GM23248 (cell line): ENCODE results near the gene ATP6AP2.

Experiments
- EZH2 ChIP-seq: fragments of 200-600 bp; sonication (generic); IDR thresholded peaks from 2 replicates; pipeline ENCODE4 v1.6.1; 2018; ENCODE audit warnings: antibody characterized with exemption, mild to moderate bottlenecking; ENCODE audit not compliant: insufficient read depth, poor library complexity, severe bottlenecking
- EZH2phosphoT487 ChIP-seq: fragments of 200-600 bp; sonication (generic); IDR thresholded peaks from 2 replicates; pipeline ENCODE4 v1.6.1; 2018; ENCODE audit warnings: antibody characterized with exemption, moderate library complexity, mild to moderate bottlenecking, low read depth; ENCODE audit not compliant: insufficient read depth

DNA sequence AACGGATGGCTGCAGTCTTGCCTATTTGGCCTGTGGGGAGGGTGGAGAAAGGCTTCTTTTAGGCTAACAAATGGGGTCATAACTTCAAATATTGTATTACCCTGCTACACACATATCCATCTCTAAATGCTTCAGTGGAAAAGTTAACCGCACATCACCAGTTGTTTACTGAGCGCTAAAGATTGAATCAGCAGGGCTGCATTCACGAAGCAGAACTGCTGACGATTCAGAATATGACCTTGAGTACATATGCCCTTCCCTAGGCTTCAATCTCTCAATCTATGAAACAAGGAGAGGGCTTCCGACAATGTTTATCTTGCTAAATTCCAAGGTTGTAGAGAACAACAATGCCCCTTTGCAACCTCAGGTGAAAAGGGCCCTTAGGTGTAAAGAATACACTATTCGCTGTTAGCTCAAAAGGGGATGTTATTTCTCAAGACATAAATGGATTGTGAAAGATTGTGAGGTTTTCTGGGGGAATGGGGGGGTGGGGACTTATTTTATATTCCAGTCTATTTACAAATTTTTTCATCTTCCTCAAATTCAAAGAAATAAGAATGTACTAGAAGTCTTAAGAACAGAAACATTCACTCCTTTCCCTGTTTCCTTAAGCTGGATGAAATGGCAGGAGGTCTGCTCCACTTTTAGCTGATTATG lies 2.6 kb upstream of the ATP6AP2 start:
- TF ChIP-seq EZH2 (no peak), EZH2phosphoT487 (no peak)
